ENCODE data around the gene PRCD. TPM values are rescaled to one million over a fixed set of nuclear protein-coding genes. Genes with fewer than 3 reads are reported as not detected.

The PRCD gene
- polyA plus RNA-seq, 1 of the 3 experiments (the other 2 are of a cell fraction), result 2.2 TPM

DNA sequence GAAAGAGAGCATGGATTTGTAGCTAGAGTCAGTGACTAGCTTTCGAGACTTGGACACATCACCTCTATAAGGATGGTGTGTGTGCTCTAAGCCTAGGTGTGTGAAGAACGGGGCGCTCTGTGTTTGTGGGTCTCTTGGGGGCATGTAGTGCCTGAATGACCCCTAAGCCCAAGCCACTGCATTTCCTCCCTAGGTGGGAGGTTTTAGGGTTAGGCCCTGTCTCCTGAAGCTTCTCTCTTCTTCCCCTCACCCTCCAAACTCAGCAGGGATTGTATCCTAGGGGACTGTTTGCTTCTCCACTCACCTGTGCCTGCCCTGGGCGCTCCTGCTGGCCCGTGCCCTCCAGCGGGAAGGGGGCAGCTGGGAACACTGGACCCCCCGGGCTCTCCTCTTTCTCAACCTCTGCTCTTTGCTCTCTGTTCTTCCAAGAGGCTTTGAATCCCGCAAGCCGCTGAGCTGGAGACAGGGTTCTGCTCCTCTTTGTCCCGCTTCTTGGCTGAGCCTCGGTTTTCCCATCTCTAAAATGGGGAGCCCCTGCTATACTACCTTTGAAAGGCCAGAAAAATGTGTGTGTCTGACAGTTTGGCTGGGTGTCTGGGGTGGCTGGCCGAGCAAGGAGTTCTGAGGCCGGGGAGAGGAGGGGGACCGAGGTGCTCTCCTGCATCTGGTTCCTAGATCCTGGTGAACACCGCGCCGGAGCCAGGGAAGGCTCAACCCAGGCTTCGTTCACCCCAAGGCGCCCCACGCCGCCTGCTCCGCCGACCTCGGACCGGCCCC, 3.1 kb upstream of the PRCD start:
- H2AFZ ChIP-seq (ENCODE audit: low read depth), result no peak overlapping the region
- DNase-seq, result peak; percentile 48
- no peaks in the 10 kb centered on the region for H3K9me2 ChIP-seq
- TF ChIP-seq, protein P1, sequence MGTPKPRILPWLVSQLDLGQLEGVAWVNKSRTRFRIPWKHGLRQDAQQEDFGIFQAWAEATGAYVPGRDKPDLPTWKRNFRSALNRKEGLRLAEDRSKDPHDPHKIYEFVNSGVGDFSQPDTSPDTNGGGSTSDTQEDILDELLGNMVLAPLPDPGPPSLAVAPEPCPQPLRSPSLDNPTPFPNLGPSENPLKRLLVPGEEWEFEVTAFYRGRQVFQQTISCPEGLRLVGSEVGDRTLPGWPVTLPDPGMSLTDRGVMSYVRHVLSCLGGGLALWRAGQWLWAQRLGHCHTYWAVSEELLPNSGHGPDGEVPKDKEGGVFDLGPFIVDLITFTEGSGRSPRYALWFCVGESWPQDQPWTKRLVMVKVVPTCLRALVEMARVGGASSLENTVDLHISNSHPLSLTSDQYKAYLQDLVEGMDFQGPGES (IDR thresholded peaks at IDR 0.05; ENCODE audit: low read depth, low read length), result no peak
- TF ChIP-seq EZH2phosphoT487 (IDR thresholded peaks at IDR 0.05; ENCODE audit: borderline replicate concordance, low read depth), result peak; percentile 61; the same call in 1 of the 2 replicates
- TF ChIP-seq MXI1 (IDR thresholded peaks at IDR 0.05; ENCODE audit: low read depth, low read length), result no peak; the same call in 1 of the 2 replicates
- TF ChIP-seq, protein P2, sequence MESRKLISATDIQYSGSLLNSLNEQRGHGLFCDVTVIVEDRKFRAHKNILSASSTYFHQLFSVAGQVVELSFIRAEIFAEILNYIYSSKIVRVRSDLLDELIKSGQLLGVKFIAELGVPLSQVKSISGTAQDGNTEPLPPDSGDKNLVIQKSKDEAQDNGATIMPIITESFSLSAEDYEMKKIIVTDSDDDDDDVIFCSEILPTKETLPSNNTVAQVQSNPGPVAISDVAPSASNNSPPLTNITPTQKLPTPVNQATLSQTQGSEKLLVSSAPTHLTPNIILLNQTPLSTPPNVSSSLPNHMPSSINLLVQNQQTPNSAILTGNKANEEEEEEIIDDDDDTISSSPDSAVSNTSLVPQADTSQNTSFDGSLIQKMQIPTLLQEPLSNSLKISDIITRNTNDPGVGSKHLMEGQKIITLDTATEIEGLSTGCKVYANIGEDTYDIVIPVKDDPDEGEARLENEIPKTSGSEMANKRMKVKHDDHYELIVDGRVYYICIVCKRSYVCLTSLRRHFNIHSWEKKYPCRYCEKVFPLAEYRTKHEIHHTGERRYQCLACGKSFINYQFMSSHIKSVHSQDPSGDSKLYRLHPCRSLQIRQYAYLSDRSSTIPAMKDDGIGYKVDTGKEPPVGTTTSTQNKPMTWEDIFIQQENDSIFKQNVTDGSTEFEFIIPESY (IDR thresholded peaks at IDR 0.05; ENCODE audit: borderline replicate concordance, low read depth), result no peak
- TF ChIP-seq CHD2 (IDR thresholded peaks at IDR 0.05; ENCODE audit: low read length, partially characterized antibody), result no peak
- no peak for TF ChIP-seq NFIC (IDR thresholded peaks at IDR 0.05; ENCODE audit: borderline replicate concordance)
- no peak for TF ChIP-seq YY1 (IDR thresholded peaks at IDR 0.05; ENCODE audit: low read depth)
- peak; percentile 68; the same call in 1 of the 2 replicates for TF ChIP-seq RCOR1 (IDR thresholded peaks at IDR 0.05; ENCODE audit: low read length)
- TF ChIP-seq EP300 (IDR thresholded peaks at IDR 0.05; ENCODE audit: borderline replicate concordance in 1 of 2, low read depth in 1 of 2, low read length in 1 of 2), result no peak
- no peak for TF ChIP-seq FOXM1 (IDR thresholded peaks at IDR 0.05; ENCODE audit: low read depth)
- POLR2A ChIA-PET, result interaction anchor here (0.6 to 11.2 kb wide), 10 partner anchors 7 to 173 kb away, joined by 3 to 245 read pairs (median 4); no protein-coding TSS in a partner anchor
- H3K27ac ChIP-seq (ENCODE audit: low read depth in 2 of 2, low read length in 1 of 2), result peak overlapping the region in 1 of 2 experiments; percentile 99; a peak in 2 of 4 replicates
- H3K27me3 ChIP-seq (ENCODE audit: insufficient read depth), result peaks cover 37% of the 10 kb centered on the region
- CTCF ChIA-PET, result interaction anchor here (1.0 to 15.7 kb wide), 7 partner anchors 4 to 520 kb away, joined by 3 to 679 read pairs (median 100); partner anchors contain the start of genes CYGB and PRCD
- H3K36me3 ChIP-seq (replicated peaks in 1 of 2; ENCODE audit: control insufficient read depth in 1 of 2, insufficient read depth in 2 of 2, low read length in 1 of 2), result no peaks in the 10 kb centered on the region
- H3K79me2 ChIP-seq (ENCODE audit: insufficient read depth), result no peaks in the 10 kb centered on the region
- H4K20me1 ChIP-seq (ENCODE audit: insufficient read depth), result no peaks in the 10 kb centered on the region
- H3K9ac ChIP-seq, result no peak overlapping the region
- H3K4me1 ChIP-seq (ENCODE audit: control insufficient read depth in 1 of 2, insufficient read depth in 2 of 2, low read depth in 1 of 2, low read length in 1 of 2), result peaks cover 0 to 76% of the 10 kb centered on the region in 2 experiments; a peak in 2 of 4 replicates
- WGBS (ENCODE audit: low lambda C conversion rate), result 63% methylated on average over 25 of the region's 25 CpGs
- peak overlapping the region; percentile 68; the same call in 1 of the 2 replicates for H3K4me2 ChIP-seq
- H3F3A ChIP-seq (replicated peaks; ENCODE audit: insufficient read depth), result peaks cover 3% of the 10 kb centered on the region
- peak overlapping the region in 1 of 2 experiments; percentile 54; a peak in 2 of 4 replicates for H3K4me3 ChIP-seq (ENCODE audit: low read depth in 2 of 2, low read length in 1 of 2)
- H3K9me3 ChIP-seq, result no peaks in the 10 kb centered on the region

DNA sequence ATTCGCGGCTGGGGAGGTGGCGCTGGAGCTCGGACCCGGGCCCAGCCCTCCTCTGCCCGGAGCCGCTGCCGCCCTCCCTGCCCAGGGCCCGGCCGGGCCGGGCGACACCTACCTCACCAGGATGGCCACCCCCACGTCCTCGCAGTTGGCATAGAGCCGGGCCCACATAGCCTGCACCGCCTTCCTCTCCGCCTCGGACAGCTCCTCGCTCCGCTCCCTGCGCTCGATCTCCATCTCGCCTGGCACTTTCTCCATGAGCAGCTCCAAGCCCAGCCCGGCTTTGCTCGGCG, 2.6 kb upstream of the PRCD start:
- peak overlapping the region; percentile 68; the same call in 1 of the 2 replicates for H3K4me2 ChIP-seq
- peak overlapping the region in 1 of 2 experiments; percentile 99; a peak in 2 of 4 replicates for H3K27ac ChIP-seq (ENCODE audit: low read depth in 2 of 2, low read length in 1 of 2)
- H3K36me3 ChIP-seq (replicated peaks in 1 of 2; ENCODE audit: control insufficient read depth in 1 of 2, insufficient read depth in 2 of 2, low read length in 1 of 2), result no peaks in the 10 kb centered on the region
- no peaks in the 10 kb centered on the region for H4K20me1 ChIP-seq (ENCODE audit: insufficient read depth)
- CTCF ChIA-PET, result interaction anchor here (1.0 to 15.7 kb wide), 6 partner anchors 4 to 519 kb away, joined by 3 to 679 read pairs (median 204); partner anchors contain the start of genes CYGB and PRCD
- H3K79me2 ChIP-seq (ENCODE audit: insufficient read depth), result no peaks in the 10 kb centered on the region
- no peaks in the 10 kb centered on the region for H3K9me2 ChIP-seq
- no peak overlapping the region for H2AFZ ChIP-seq (ENCODE audit: low read depth)
- no CpG with 5 or more reads among the region's 26 CpGs for WGBS (ENCODE audit: low lambda C conversion rate)
- peaks cover 0 to 76% of the 10 kb centered on the region in 2 experiments; a peak in 2 of 4 replicates for H3K4me1 ChIP-seq (ENCODE audit: control insufficient read depth in 1 of 2, insufficient read depth in 2 of 2, low read depth in 1 of 2, low read length in 1 of 2)
- peak overlapping the region in 1 of 2 experiments; percentile 54; a peak in 2 of 4 replicates for H3K4me3 ChIP-seq (ENCODE audit: low read depth in 2 of 2, low read length in 1 of 2)
- H3K27me3 ChIP-seq (ENCODE audit: insufficient read depth), result peaks cover 39% of the 10 kb centered on the region
- TF ChIP-seq, protein P3, sequence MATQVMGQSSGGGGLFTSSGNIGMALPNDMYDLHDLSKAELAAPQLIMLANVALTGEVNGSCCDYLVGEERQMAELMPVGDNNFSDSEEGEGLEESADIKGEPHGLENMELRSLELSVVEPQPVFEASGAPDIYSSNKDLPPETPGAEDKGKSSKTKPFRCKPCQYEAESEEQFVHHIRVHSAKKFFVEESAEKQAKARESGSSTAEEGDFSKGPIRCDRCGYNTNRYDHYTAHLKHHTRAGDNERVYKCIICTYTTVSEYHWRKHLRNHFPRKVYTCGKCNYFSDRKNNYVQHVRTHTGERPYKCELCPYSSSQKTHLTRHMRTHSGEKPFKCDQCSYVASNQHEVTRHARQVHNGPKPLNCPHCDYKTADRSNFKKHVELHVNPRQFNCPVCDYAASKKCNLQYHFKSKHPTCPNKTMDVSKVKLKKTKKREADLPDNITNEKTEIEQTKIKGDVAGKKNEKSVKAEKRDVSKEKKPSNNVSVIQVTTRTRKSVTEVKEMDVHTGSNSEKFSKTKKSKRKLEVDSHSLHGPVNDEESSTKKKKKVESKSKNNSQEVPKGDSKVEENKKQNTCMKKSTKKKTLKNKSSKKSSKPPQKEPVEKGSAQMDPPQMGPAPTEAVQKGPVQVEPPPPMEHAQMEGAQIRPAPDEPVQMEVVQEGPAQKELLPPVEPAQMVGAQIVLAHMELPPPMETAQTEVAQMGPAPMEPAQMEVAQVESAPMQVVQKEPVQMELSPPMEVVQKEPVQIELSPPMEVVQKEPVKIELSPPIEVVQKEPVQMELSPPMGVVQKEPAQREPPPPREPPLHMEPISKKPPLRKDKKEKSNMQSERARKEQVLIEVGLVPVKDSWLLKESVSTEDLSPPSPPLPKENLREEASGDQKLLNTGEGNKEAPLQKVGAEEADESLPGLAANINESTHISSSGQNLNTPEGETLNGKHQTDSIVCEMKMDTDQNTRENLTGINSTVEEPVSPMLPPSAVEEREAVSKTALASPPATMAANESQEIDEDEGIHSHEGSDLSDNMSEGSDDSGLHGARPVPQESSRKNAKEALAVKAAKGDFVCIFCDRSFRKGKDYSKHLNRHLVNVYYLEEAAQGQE (IDR thresholded peaks at IDR 0.05; ENCODE audit: low read depth, low read length), result peak; percentile 76; the same call in 1 of the 2 replicates
- TF ChIP-seq EZH2phosphoT487 (IDR thresholded peaks at IDR 0.05; ENCODE audit: borderline replicate concordance, low read depth), result 0 out of 2 replicates have a peak, but pooled peaks have one; percentile 2
- TF ChIP-seq, protein P1 (IDR thresholded peaks at IDR 0.05; ENCODE audit: low read depth, low read length), result no peak
- TF ChIP-seq MXI1 (IDR thresholded peaks at IDR 0.05; ENCODE audit: low read depth, low read length), result peak; percentile 25
- no peak overlapping the region for H3K9ac ChIP-seq
- peak; percentile 87 for DNase-seq
- no peaks in the 10 kb centered on the region for H3K9me3 ChIP-seq
- POLR2A ChIA-PET, result interaction anchor here (1.1 to 11.2 kb wide), 6 partner anchors 8 to 28 kb away, joined by 3 to 245 read pairs (median 4); no protein-coding TSS in a partner anchor
- H3F3A ChIP-seq (replicated peaks; ENCODE audit: insufficient read depth), result peaks cover 3% of the 10 kb centered on the region

All from SK-N-SH (cell line).